Loucy (cell line): ENCODE results near the gene CCDC88C.

Experiments used
- H2AFZ ChIP-seq: fragments of 200-600 bp; sonication (generic); 2 replicates; pipeline ENCODE4 v1.6.0; 2016; ENCODE audit warnings: antibody characterized with exemption, mild to moderate bottlenecking, low read length, moderate library complexity
- H3F3A ChIP-seq: fragments of 200-600 bp; 2 replicates; pipeline ENCODE4 v1.6.0; 2016; ENCODE audit warnings: antibody characterized with exemption, low read depth, mild to moderate bottlenecking
- H3K27me3 ChIP-seq: fragments of 200-600 bp; sonication (generic); 2 replicates; pipeline ENCODE4 v1.6.1; 2014; ENCODE audit warnings: low read length, mild to moderate bottlenecking; ENCODE audit not compliant: insufficient read depth, poor library complexity, severe bottlenecking
- H3K36me3 ChIP-seq: fragments of 200-600 bp; sonication (generic); 2 replicates; pipeline ENCODE4 v1.6.1; 2016; ENCODE audit warnings: low read length; ENCODE audit not compliant: insufficient read depth
- H3K4me1 ChIP-seq: fragments of 200-600 bp; sonication (generic); 2 replicates; pipeline ENCODE4 v1.5.1; 2014; ENCODE audit warnings: low read length, mild to moderate bottlenecking; ENCODE audit not compliant: insufficient read depth, poor library complexity, severe bottlenecking
- H3K4me2 ChIP-seq: fragments of 200-600 bp; sonication (generic); 2 replicates; pipeline ENCODE4 v1.6.0; 2014; ENCODE audit warnings: antibody characterized with exemption, low read length, low read depth, mild to moderate bottlenecking; ENCODE audit not compliant: poor library complexity, severe bottlenecking
- H3K4me3 ChIP-seq: fragments of 200-600 bp; sonication (generic); 2 replicates; pipeline ENCODE4 v1.5.1; 2014; ENCODE audit warnings: low read length, mild to moderate bottlenecking, mixed read lengths; ENCODE audit not compliant: poor library complexity, severe bottlenecking
- H3K79me2 ChIP-seq: fragments of 200-600 bp; sonication (generic); 2 replicates; pipeline ENCODE4 v1.6.1; 2014; ENCODE audit warnings: low read length; ENCODE audit not compliant: insufficient read depth
- H3K9ac ChIP-seq: fragments of 200-600 bp; sonication (generic); 2 replicates; pipeline ENCODE4 v1.6.0; 2014; ENCODE audit warnings: mild to moderate bottlenecking, low read depth, low read length, moderate library complexity; ENCODE audit not compliant: poor library complexity, severe bottlenecking
- H3K9me2 ChIP-seq: fragments of 200-600 bp; sonication (generic); replicated peaks from 2 replicates; pipeline ENCODE4 v1.6.1; 2016; ENCODE audit warnings: low read depth, low read length, mixed read lengths
- H3K9me3 ChIP-seq: fragments of 200-600 bp; sonication (generic); 2 replicates; pipeline ENCODE4 v1.6.1; 2014; ENCODE audit warnings: mild to moderate bottlenecking, antibody characterized with exemption, low read length, low read depth; ENCODE audit not compliant: insufficient read depth
- H4K20me1 ChIP-seq: fragments of 200-600 bp; sonication (generic); 2 replicates; pipeline ENCODE4 v1.6.0; 2014; ENCODE audit warnings: antibody characterized with exemption, low read length, mild to moderate bottlenecking; ENCODE audit not compliant: insufficient read depth, poor library complexity, severe bottlenecking
- CTCF ChIP-seq: fragments of 200-600 bp; sonication (generic); conservative IDR thresholded peaks from 2 replicates; pipeline ENCODE4 v1.5.1; 2014; ENCODE audit warnings: mild to moderate bottlenecking, antibody characterized with exemption, low read length
- EZH2phosphoT487 ChIP-seq: fragments of 200-600 bp; IDR thresholded peaks from 2 replicates; pipeline ENCODE4 v1.6.1; 2018; ENCODE audit warnings: antibody characterized with exemption, mild to moderate bottlenecking, moderate library complexity, borderline replicate concordance

Gene CCDC88C

GRCh38 chr14:91342206-91342760 is 75.3 kb downstream of the CCDC88C start:
- Histone ChIP-seq H3K79me2 (peaks cover 43% of the 10 kb centered on the region), H3K9me2 (no peaks in the 10 kb centered on the region), H3K4me1 (peaks cover 11% of the 10 kb centered on the region), H3F3A (no peaks in the 10 kb centered on the region), H3K36me3 (peaks cover 62% of the 10 kb centered on the region; the same call in 1 of the 2 replicates), H3K4me2 (no peak overlapping the region), H3K9ac (no peak overlapping the region), H4K20me1 (peaks cover 23% of the 10 kb centered on the region), H3K4me3 (no peak overlapping the region), H3K9me3 (no peaks in the 10 kb centered on the region), H2AFZ (no peak overlapping the region), H3K27me3 (no peaks in the 10 kb centered on the region)
- TF ChIP-seq CTCF: no peak
- TF ChIP-seq EZH2phosphoT487: no peak

- TF ChIP-seq EZH2phosphoT487 (no peak), CTCF (no peak)
- no peaks in the 10 kb centered on the region for H3K9me3 ChIP-seq
- H3F3A ChIP-seq: no peaks in the 10 kb centered on the region
- H2AFZ ChIP-seq: no peak overlapping the region
- H3K4me1 ChIP-seq: peaks cover 6% of the 10 kb centered on the region
- no peak overlapping the region for H3K4me2 ChIP-seq
- no peak overlapping the region for H3K4me3 ChIP-seq
- no peaks in the 10 kb centered on the region for H3K27me3 ChIP-seq
- peaks cover 18% of the 10 kb centered on the region for H4K20me1 ChIP-seq
- H3K36me3 ChIP-seq: peaks cover 64% of the 10 kb centered on the region; the same call in 1 of the 2 replicates
- H3K9ac ChIP-seq: no peak overlapping the region
- H3K9me2 ChIP-seq: no peaks in the 10 kb centered on the region
- peaks cover 38% of the 10 kb centered on the region for H3K79me2 ChIP-seq
Observed at GRCh38 chr14:91341751-91342154, 75.9 kb downstream of the CCDC88C start.

- TF ChIP-seq EZH2phosphoT487 (no peak), CTCF (no peak)
- H3K36me3 ChIP-seq: peaks cover 67% of the 10 kb centered on the region; the same call in 1 of the 2 replicates
- peaks cover 15% of the 10 kb centered on the region for H4K20me1 ChIP-seq
- H3K9me3 ChIP-seq: no peaks in the 10 kb centered on the region
- no peak overlapping the region for H3K4me3 ChIP-seq
- no peak overlapping the region for H2AFZ ChIP-seq
- no peaks in the 10 kb centered on the region for H3F3A ChIP-seq
- H3K27me3 ChIP-seq: no peaks in the 10 kb centered on the region
- H3K9me2 ChIP-seq: no peaks in the 10 kb centered on the region
- H3K4me1 ChIP-seq: peaks cover 5% of the 10 kb centered on the region
- no peak overlapping the region for H3K9ac ChIP-seq
- H3K4me2 ChIP-seq: no peak overlapping the region
- peaks cover 34% of the 10 kb centered on the region for H3K79me2 ChIP-seq
Observed at GRCh38 chr14:91341334-91341733, 76.3 kb downstream of the CCDC88C start.
